Measurements from ENCODE around the gene CDC20B.

Gene CDC20B

DNA sequence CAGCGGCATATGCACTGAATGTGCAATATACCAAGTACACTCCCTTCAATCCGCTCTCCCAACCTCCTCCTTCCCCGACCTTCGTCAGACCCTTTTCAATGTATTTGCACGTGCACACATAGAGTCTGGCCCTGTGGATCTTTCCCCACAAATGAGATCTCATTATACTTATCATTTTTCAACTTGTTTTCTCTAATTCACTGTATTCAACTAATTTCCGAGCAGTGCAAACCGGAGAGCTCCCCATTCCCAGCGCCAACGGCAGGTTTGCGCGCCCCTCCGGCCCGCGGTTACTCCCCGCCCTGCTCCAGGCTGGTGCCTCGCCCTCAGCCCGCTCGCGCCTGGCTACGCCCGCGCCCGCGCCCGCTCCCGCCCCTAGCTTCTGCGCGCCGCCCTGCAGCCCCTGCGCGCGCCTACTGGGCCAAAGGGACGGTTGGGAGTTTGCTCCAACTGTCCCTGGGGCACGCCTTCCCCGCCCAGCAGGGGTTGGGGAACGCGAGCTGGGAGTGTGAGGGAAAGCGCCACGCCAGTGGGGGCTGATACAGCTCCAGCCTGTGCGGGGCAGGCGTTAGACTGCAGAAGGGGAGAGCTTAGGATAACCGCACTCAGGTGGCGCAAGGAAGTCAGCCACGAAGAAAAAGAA lies 3.3 kb upstream of the CDC20B start:
- Mint-ChIP-seq H3K27ac (no peak overlapping the region), H3K4me3 (peak overlapping the region; percentile 61), H3K36me3 (ENCODE audit: low read depth) (no peaks in the 10 kb centered on the region), H3K4me1 (ENCODE audit: low read depth) (peaks cover 39% of the 10 kb centered on the region), H3K27me3 (peaks cover 87% of the 10 kb centered on the region), H3K9me3 (no peaks in the 10 kb centered on the region)
- peak; percentile 62 for DNase-seq

DNA sequence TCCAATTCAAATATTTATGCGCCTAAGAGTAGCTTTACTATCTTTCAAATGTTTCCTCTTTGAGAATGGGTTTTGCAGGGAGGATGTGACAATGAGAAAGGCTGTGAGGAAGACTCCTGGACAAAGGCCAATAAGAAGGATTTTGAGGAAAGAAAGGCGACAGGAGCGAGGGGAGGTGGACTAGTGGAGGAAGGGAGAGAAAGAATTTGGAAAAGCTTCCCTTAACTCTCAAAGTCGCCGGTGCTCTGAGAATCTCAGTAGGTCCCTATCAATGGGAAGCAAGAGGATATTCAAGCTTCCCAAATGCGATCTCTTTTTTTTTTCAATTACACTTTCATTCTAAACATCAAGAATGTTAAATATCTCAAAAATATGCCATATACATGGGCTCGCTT lies 2.8 kb upstream of the CDC20B start:
- Mint-ChIP-seq H3K4me3 (peak overlapping the region; percentile 61), H3K27ac (no peak overlapping the region), H3K36me3 (ENCODE audit: low read depth) (no peaks in the 10 kb centered on the region), H3K4me1 (ENCODE audit: low read depth) (peaks cover 39% of the 10 kb centered on the region), H3K9me3 (no peaks in the 10 kb centered on the region), H3K27me3 (peaks cover 86% of the 10 kb centered on the region)
- DNase-seq: no peak

DNA sequence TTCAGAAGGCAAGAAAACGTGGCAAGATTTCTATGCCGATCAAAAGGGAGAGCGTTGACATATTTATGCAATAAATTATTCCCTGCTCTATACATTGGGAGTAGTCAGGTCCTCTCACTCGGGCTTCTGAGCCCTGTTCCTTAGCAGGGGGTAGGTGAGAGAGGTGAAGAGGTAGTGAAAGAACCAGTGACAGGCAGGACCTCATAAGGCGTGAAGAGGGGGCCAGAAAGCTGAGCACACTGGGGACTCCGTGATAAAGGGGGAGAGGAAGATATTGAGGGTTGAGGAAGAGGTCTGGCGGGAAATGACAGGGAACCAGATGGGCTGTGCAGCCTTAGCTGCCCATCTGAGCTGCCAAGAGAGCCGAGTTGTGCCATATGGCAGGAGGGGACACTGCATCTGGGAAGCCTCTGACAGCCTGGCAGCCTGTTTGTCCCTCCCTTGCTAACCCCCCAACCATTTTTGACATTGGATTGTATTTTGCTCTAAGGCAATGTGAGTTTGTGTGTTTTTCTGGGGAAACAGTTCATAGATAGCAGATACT lies 782 bp upstream of the CDC20B start:
- DNase-seq: peak; percentile 44
- Mint-ChIP-seq H3K27me3 (peaks cover 76% of the 10 kb centered on the region), H3K36me3 (ENCODE audit: low read depth) (no peaks in the 10 kb centered on the region), H3K9me3 (no peaks in the 10 kb centered on the region), H3K27ac (no peak overlapping the region), H3K4me1 (ENCODE audit: low read depth) (peaks cover 44% of the 10 kb centered on the region), H3K4me3 (peak overlapping the region; percentile 60)

DNA sequence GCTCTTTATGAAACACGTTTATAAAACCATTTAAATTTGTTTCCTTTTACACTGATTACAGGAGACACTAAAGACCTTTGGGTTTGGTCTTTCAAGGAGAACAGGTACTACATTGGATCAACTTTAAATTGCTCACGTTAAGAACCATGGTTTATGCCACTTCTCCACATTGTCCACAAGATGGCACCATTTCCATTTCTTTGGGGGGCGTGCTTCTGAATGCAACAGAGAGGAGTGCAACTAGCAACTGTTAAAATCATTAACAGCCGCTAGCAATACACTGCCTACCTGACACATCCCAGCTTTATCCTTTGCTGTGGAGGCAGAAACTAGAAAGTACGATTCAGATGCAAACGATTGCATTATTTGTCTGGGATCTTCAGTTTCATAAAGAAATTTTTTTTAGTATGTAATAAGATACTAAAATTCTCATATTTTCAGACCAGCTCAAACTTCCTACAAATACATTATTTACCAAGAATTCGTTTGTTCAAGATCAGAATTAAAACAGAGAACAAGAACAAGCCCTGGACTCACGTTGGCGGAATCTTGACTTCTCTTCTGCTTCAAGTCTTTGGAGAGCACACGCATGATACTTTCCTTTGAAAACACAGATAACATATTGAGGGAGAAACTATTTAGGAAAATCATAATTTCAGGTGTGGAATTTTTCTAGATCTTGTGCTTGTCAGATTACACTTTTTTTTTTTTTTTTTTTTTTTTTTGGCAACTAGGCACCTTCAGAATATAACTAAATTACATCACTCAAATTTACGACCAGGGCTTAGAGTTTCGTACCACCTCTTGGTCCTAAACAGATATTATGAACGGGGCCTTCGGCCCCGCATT lies 702 bp downstream of the CDC20B start:
- no peaks in the 10 kb centered on the region for H3K9me3 Mint-ChIP-seq
- no peaks in the 10 kb centered on the region for H3K36me3 Mint-ChIP-seq (ENCODE audit: low read depth)
- H3K4me1 Mint-ChIP-seq (ENCODE audit: low read depth): peaks cover 44% of the 10 kb centered on the region
- peaks cover 78% of the 10 kb centered on the region for H3K27me3 Mint-ChIP-seq
- H3K27ac Mint-ChIP-seq: no peak overlapping the region
- peak overlapping the region; percentile 80 for H3K4me3 Mint-ChIP-seq
- DNase-seq: no peak

DNA sequence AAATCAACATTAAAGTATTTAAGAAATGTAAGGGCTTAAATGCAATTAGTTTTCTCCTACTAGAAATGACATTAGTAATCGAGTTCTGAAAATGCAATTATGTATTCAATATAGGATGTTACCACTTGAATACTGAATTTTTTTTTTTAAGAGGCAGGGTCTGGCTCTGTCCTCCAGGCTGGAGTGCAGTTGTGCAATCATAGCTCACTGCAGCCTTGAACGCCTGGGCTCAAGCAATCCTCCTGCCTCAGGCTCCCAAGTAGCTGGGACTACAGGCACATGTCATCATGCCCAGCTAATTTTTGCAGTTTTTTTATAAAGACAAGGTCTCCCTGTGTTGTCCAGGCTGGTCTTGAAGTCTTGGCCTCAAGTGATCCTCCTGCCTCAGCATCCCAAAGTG lies 1.5 kb downstream of the CDC20B start:
- Mint-ChIP-seq H3K36me3 (ENCODE audit: low read depth) (no peaks in the 10 kb centered on the region), H3K9me3 (no peaks in the 10 kb centered on the region), H3K4me3 (no peak overlapping the region), H3K27ac (no peak overlapping the region), H3K27me3 (peaks cover 77% of the 10 kb centered on the region), H3K4me1 (ENCODE audit: low read depth) (peaks cover 38% of the 10 kb centered on the region)
- no peak for DNase-seq

DNA sequence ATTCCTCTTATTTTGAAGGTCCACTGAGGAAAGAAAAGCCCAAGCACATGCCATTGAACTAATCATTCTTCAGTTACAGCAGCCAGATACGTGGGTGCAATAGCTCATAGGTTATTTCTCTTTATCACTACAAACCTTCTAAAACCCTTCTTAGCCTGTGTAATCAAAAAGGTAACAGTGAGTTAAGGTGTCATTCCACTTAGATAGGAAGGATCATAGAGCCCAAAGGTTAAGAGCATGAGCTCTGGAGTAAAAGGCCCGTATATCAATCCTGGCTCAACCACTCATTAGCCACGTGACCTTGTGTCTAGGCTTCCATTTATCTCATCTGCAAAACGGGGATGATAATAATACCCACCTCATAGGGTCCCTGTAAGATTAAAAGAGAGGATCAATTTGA lies 10.3 kb downstream of the CDC20B start:
- no peaks in the 10 kb centered on the region for H3K9me3 Mint-ChIP-seq
- H3K27me3 Mint-ChIP-seq: peaks cover 67% of the 10 kb centered on the region
- H3K4me3 Mint-ChIP-seq: no peak overlapping the region
- DNase-seq: no peak
- no peaks in the 10 kb centered on the region for H3K4me1 Mint-ChIP-seq (ENCODE audit: low read depth)
- H3K27ac Mint-ChIP-seq: no peak overlapping the region
- H3K36me3 Mint-ChIP-seq (ENCODE audit: low read depth): no peaks in the 10 kb centered on the region

DNA sequence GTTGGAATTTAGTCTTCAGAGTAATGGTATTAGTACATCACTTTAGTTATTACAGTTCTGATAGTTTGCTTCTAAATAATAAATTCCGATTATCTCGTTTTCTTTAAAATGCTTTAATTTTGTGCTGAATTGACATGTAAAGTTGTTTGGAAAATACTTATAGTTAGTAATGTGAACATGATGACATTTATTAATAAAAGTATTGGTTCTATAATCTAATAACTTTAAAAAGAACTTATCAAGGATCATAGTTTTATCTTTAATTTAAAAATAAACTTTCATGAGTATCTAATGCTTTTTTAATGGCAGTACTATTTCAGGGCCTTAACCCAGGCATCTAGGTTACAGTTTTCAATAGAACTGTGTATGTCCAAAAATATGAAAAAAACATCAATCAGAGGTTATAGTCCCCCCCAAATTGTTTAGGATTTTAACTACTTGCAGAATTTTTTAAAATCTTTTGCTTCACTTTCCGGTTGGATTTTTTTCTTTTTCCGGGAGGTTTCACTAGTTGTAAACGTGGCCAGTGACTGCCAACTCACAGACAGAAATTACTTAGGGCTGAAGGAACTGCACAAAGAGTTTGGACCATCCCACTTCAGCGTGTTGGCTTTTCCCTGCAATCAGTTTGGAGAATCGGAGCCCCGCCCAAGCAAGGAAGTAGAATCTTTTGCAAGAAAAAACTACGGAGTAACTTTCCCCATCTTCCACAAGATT lies 12.3 kb downstream of the CDC20B start:
- Mint-ChIP-seq H3K4me3 (no peak overlapping the region), H3K9me3 (no peaks in the 10 kb centered on the region), H3K4me1 (ENCODE audit: low read depth) (no peaks in the 10 kb centered on the region), H3K36me3 (ENCODE audit: low read depth) (no peaks in the 10 kb centered on the region), H3K27ac (no peak overlapping the region), H3K27me3 (peaks cover 51% of the 10 kb centered on the region)
- no peak for DNase-seq

DNA sequence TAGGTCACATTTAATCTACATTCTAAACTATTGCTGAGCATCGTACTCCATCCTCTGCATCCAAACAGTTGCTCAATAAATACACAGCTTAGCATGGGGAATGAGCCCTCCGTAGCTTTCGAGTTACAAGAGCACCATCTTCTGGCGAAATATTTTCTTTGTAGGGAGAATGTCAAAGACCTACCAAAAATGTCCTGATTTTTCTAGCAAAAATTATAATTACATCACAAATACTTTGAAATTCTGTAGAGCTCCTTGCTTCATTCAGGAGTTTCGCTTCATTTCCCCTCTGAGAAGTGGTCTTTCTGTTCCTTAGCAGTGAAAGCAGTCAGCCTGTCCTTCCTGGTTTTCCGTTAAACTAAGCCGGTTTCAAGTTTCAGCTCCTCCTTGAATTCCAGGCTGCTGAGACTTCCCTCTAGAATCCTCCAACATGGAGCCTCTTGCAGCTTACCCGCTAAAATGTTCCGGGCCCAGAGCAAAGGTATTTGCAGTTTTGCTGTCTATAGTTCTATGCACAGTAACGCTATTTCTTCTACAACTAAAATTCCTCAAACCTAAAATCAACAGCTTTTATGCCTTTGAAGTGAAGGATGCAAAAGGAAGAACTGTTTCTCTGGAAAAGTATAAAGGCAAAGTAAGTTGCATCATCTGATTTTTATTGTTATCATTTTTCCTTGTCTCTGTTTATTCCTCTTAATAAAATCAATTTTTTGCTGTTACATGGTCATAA lies 13.0 kb downstream of the CDC20B start, which contains the start of gene GPX8:
TSS of gene GPX8 (plus strand) at position 409 of the 730 bp plus-strand sequence. CDS start at position 431, 22 bp downstream.
- DNase-seq: no peak
- no peak within 1 kb of the TSS for H3K4me3 Mint-ChIP-seq
- peaks cover 48% of the 10 kb centered on the region for H3K27me3 Mint-ChIP-seq
- H3K27ac Mint-ChIP-seq: no peak within 1 kb of the TSS
- H3K4me1 Mint-ChIP-seq (ENCODE audit: low read depth): no peaks in the 10 kb centered on the region
- H3K9me3 Mint-ChIP-seq: no peaks in the 10 kb centered on the region
- H3K36me3 Mint-ChIP-seq (ENCODE audit: low read depth): no peaks in the 10 kb centered on the region

DNA sequence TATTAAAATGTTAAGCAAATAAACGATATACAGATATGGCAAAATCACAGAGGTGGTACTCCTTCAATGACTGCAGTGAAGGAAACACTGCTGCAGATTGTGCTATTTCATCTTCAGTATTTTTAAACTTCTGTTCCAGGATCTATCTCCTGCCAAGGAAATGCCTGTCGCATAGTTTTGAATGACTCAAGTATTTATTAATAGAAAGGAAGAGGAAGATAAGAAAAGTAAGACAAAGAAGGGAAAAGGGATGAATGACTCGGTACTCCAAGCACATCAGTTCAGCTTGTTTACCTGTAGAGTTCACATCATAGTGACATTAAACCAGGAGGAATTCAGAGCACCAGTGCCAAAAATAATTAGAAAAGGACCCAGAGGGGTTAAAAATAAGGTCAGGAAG lies 18.1 kb downstream of the CDC20B start:
- Mint-ChIP-seq H3K4me3 (no peak overlapping the region), H3K36me3 (ENCODE audit: low read depth) (no peaks in the 10 kb centered on the region), H3K27me3 (peaks cover 26% of the 10 kb centered on the region), H3K27ac (no peak overlapping the region), H3K9me3 (no peaks in the 10 kb centered on the region), H3K4me1 (ENCODE audit: low read depth) (no peaks in the 10 kb centered on the region)
- no peak for DNase-seq

DNA sequence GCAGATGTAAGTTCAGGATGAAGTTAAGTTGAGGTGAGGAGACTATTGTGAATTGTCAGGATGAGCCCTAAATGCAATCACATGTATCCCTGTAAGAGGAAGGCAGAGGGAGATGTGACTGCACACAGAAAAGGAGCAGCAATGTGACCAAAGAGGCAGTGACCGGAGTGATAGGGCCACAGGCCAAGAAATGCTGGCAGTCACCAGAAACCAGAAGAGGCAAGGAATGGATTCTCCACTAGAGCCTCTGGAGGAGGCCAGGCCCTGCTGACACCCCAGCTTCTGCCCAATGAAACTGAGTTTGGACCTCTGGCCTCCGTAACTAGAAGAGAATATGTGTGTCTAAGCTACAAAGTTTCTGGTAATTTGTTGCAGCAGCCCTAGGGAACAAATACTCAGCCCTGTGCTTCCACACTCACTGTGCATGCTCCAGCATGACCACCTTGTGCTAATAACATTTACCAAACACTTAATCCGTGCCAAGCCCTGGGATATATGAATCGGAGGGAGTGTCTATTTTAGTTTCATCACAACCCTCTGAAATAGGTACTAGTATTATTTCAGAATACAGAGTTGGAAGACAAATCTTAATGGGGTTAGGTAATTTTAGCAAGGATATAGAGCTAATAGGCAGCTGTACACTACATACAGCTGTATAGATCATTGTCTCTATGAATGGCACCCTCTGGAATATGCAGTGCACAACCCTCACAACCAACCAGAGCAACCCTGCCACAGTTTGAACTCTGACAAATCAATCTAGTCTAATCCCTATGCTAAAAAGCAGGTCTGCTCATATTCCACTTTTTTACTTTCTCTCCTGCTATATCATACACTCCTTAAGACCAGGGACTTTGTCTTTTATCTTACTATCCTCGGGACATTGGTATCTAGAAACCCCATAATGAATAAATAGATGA lies 20.8 kb downstream of the CDC20B start:
- Mint-ChIP-seq H3K9me3 (no peaks in the 10 kb centered on the region), H3K4me1 (ENCODE audit: low read depth) (no peaks in the 10 kb centered on the region), H3K36me3 (ENCODE audit: low read depth) (no peaks in the 10 kb centered on the region), H3K27ac (no peak overlapping the region), H3K27me3 (peaks cover 16% of the 10 kb centered on the region), H3K4me3 (no peak overlapping the region)
- DNase-seq: no peak

DNA sequence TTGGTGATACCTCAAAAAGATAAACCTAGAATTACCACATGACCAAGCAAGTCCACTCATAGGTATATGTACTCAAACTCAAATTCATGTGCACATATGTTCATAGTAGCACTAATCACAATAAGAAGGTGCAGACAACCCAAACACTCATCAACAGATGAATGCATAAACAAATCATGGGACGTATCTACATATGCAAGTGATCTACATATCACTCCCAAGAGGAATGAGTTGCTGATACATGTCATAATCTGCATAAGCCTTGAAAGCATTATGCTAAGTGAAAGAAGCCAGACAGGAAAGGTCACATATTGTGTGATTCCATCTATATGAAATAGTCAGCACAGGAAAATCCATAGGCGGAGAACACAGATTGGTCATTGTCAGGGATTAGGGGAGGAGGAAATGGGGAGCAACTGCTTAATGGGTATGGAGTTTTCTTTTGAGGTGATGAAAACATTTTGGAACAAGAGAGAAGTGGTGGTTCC lies 23.6 kb downstream of the CDC20B start:
- H3K27me3 Mint-ChIP-seq: peaks cover 11% of the 10 kb centered on the region
- H3K9me3 Mint-ChIP-seq: no peaks in the 10 kb centered on the region
- peaks cover 7% of the 10 kb centered on the region for H3K4me1 Mint-ChIP-seq (ENCODE audit: low read depth)

DNA sequence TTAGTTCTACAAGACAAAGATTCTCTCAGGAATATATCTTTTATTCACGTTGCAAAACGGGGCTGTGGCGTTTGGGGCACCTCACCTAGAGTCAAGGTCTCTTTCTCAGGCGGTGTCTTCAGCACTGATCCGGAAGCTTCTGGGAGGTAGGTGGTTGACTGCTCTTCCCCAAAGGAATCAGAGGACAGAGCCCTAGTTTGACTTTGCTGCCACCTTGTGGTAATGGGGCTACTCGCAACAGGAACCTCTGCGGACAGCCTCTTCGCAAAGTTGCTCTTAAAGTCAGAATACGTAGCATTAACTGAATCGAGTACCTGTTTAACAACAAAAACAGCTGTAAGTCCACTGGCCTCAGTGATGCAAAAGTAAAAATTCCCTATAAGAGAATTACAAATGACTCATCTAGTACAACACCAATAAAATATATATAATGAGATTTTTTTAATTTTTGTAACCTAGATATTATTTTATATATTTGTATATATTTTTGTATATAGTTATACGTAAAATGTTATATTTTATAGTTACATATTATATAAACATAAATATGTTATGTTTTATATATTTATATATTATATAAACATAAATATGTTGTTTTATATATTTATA lies 26.3 kb downstream of the CDC20B start:
- Mint-ChIP-seq H3K9me3 (no peaks in the 10 kb centered on the region), H3K4me1 (ENCODE audit: low read depth) (peaks cover 18% of the 10 kb centered on the region), H3K4me3 (no peak overlapping the region), H3K36me3 (ENCODE audit: low read depth) (no peaks in the 10 kb centered on the region), H3K27ac (no peak overlapping the region), H3K27me3 (peaks cover 6% of the 10 kb centered on the region)
- peak; percentile 85 for DNase-seq

More for the DNA sequence above, 23.6 kb downstream of the CDC20B start:
- no peak overlapping the region for H3K27ac Mint-ChIP-seq
- no peaks in the 10 kb centered on the region for H3K36me3 Mint-ChIP-seq (ENCODE audit: low read depth)
- DNase-seq: no peak
- H3K4me3 Mint-ChIP-seq: no peak overlapping the region

DNA sequence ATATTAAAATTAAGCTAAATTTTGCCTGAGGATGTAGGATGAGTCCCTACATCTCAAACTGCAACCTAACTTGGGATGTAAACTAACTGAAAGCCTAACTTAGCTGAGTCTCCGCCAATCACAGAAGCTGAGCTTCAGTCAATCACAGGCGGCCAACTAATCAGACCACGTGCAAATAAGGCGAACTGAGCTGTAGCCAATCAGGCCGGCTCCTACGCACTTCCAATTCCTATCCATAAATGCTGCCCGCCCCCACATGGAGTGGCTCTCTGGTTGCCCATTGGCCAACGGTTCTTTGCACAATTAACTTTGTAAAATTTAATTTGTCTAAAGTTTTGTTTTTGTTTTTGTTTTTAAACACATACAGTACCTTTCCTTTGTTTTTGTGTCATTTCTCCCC lies 26.9 kb downstream of the CDC20B start:
- Mint-ChIP-seq H3K27ac (no peak overlapping the region), H3K4me3 (no peak overlapping the region), H3K4me1 (ENCODE audit: low read depth) (peaks cover 24% of the 10 kb centered on the region), H3K36me3 (ENCODE audit: low read depth) (no peaks in the 10 kb centered on the region), H3K27me3 (peaks cover 6% of the 10 kb centered on the region), H3K9me3 (no peaks in the 10 kb centered on the region)
- no peak for DNase-seq

Data from activated T-cell treated with anti-CD3 and anti-CD28 coated beads, Interleukin-2, amount 50 U/mL, for 24 hours (primary cell).